GM10847 (cell line): ENCODE data around the gene NXPE3.

Source experiments
- POLR2A ChIP-seq: IDR thresholded peaks from 2 replicates; pipeline ENCODE4 v1.6.1; 2011; ENCODE audit not compliant: insufficient read length; ENCODE audit errors: extremely low read depth

Gene NXPE3

GRCh38 chr3:101821503-101821902 is 42.5 kb downstream of the NXPE3 start:
- TF ChIP-seq POLR2A, result no peak

- TF ChIP-seq POLR2A, result no peak
Measured at GRCh38 chr3:101823525-101823924, 44.5 kb downstream of the NXPE3 start.

DNA sequence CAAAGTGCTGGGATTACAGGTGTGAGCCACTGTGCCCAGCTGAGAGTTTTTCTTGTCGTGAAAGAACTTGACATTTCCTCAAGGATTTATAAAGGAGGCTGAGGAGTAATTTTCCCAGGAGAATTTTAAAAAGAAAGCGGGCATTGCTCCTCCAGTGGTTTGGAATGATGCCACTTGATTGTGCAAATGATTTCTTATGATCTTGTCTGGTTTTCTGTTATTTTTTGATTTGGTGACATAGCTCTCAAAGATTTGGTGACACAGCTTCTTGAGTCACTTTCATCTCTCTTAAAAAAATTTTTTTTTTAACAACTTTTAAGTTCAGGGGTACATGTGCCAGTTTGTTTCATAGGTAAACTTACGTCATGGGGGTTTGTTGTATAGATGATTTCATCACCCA is 45.7 kb downstream of the NXPE3 start:
- TF ChIP-seq POLR2A, result no peak

DNA sequence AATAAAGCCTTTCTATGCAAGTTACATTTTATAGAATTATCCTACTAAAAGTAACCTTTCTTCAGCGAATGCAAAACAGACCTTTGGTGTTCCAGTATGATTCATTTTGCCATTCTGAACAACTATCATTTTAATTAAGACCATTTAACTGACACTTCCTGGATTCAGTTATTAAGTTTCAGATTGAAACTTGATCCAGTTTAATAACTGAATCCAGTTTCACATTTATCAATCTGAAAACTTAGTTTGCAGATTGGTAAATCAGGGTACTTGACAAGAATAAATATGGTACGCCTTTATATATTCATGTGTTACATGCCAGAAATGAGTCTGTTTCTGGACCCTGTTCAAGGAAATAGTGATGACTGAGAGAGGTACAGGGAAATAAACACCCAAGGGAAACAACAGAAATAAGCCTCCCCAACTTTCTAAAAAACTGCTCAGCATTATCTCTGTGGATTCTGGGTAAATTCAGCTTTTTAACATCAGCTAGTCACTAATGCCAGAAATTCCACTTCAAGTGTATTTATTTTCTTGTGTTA is 47.0 kb downstream of the NXPE3 start:
- TF ChIP-seq POLR2A, result no peak

DNA sequence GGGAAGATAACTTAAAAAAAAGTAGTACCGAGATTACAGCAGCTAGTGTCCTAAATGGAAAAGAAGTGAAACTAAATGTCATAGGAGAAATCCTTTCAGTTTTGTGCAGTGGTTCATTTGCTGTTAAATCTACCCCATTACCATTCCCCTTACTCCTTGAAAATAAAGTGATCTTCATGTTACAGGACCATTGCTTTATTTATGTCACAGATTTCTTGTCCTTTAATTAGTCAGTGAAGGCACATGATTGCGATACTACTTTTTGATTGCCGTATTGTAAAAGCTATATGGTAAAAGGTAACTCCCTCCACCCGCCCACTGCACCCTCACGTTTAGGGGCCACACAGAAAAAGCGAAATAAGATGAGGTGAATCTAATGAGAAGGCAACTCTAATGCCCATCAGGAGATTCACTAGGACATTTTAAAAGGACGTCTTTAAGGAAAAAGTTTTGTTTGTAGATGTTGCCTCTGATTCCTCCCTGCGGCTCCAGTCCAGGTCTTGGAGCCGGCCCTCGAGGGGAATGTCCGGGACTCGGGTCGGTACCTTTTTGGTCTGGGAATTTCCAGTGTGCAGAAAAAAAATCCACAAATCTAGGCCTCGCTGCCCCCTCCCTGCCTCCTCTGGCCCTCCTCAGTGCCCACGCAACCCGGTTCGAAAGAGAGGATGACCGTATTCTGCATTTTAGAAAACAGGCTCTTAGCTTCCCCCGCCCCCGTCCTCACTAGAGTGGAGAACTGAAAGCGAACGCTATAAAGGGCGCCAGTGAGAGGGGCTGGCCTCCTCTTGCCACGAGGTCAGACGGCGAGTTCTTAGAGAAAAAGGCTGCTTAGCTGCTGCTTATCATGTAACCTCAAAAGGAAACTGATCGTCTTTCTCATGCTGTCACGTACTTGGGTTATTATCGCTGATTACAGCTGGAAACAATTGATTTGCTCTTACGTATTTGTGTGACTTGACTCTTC is 48.5 kb downstream of the NXPE3 start:
- peak; percentile 67 for TF ChIP-seq POLR2A

DNA sequence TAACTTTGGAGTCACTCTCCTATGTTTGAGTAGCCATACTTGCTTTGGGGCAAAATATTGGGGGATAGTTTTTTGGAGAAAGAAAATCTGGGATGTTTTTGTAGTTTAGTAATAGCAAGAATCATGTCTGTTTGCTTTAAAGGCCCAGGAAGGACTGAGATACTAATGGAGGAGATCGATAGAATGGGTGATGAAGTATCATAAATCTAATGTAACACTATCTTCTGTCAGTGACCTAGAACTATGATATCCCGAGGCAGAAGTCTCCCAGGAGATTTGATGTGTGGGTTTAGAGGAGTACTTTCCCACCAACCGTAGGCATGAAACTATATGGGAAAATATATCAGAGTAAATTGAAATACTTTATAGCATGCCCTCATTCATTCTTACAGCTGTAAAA is 49.3 kb downstream of the NXPE3 start:
- no peak for TF ChIP-seq POLR2A

DNA sequence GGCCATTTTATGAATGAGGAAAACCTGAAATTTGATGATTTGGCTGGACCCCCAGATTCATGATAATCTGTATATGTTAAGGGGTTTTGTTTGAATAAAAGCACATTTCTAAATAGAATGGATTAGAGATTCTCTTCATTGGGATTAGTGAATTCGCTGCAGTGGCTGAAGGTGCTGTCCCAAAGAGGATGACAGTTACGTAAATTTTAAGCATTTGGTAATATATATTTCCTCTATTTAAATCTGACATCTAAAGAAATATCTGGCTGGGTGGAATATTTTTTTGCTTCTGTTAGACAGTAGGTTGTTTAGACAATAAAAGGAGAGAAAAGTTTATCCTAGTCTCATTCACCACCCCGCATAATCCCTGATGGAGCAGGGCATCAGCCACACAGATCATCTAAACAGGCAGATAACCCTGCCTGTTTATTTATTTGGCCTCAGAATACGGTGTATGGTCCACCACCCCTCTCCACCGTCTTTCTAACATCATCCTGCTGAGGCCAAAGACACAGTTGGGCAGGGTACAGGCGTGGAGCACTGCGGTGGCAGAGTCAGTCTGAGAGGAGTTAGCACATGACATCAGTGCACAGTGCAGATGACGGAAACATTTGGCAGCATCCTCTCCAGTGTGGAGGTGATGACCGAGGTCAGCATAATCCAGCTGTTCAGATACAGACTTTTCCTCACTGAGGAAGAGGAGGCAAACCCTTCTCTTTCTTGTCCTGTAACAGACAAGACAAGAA is 49.9 kb downstream of the NXPE3 start:
- peak; percentile 19 for TF ChIP-seq POLR2A

- no peak for TF ChIP-seq POLR2A
Measured at GRCh38 chr3:101829437-101829830, 50.4 kb downstream of the NXPE3 start.

GRCh38 chr3:101829874-101830273 is 50.9 kb downstream of the NXPE3 start:
- no peak for TF ChIP-seq POLR2A

DNA sequence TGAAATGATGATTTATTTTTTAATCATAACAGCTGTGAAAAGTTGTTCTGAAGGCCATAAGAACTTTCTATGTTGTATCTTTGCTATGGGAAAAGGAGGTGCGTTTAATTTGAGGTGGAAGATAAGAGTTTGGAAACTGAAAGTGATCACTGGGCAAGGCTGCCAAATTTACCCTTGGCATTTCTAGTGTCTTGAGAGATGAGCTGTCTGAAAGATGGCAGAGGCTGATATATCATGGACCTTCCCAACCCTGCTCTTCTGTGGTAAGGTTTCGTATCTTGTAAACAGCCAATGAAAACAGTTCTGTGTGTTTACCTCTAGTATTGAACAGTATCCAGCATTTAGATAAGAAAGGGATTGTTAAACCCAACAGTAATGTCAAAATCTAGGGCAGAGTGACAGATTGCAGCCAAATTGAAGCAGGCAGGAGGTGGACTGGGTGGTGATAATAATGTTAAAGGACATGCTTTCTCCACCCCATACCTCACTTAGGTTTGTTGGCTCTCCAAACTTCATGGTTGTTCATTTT is 54.5 kb downstream of the NXPE3 start:
- no peak for TF ChIP-seq POLR2A

DNA sequence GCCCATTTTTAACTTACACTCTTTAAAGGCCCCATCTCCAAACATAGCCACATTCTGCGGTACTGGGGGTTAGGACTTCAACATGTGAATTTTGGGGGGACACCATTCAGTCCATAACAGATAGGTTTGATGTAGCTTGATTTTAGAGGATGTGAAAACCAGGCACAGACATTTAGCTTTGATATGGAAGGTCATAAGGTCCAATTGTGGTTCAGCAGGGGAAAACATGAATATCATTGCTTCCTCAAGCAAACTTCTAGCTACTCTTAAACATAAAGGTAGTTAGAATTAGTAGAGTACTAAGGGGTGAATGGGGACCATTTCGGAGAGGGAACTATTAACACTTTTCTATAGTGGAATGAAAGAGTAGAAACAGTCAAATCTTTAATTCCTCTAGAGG is 56.7 kb downstream of the NXPE3 start:
- no peak for TF ChIP-seq POLR2A

DNA sequence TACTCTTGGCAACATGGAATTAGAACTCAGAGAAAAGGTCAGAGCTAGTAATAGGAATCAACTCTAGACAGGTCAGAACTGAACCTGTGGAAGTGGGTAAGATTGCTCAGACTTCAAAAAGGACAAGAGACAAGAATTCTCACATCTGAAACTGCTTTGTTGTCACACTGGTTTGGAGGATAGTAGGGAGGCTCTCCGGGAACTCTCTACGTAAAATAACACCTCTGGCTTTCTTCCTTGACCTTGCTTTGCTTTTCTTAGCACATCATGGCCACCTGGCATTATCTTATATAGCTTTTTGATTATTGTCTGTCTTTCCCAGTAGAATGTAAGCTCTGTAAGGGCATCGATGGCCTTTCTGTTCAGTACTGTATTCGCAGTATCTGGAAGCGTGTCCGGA is 57.1 kb downstream of the NXPE3 start:
- TF ChIP-seq POLR2A, result no peak

GRCh38 chr3:101836652-101837598 is 57.9 kb downstream of the NXPE3 start:
- no peak for TF ChIP-seq POLR2A

DNA sequence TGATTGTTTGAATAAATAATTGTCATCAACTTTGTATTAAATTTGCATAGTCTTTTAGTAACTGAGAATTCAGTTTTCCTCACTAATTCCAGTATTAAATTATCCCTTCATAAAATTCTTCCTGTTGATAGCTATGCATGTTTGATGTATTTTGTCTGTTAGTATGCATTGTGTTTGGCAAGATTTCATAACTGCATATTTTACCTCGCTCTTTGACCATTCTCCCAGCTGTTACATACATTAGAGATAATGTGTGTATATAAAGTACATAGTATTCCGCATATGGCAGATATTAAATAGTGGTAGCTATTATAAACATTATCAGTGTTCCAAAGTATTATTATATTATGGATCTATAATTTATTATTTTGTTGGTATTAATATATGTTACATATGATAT is 59.7 kb downstream of the NXPE3 start:
- TF ChIP-seq POLR2A, result no peak

GRCh38 chr3:101840066-101840465 is 61.1 kb downstream of the NXPE3 start:
- TF ChIP-seq POLR2A, result no peak
